HepG2 (cell line): ENCODE results near the gene DNAJC5. TPM values are rescaled to one million over a fixed set of nuclear protein-coding genes. Genes with fewer than 3 reads are reported as not detected.
A peak's percentile ranks its signal among the peaks of the same experiment; 100 is the strongest.

Experiments
- BCL3 ChIP-seq: sonication (generic); formaldehyde crosslinking; IDR thresholded peaks from 2 replicates; pipeline ENCODE4 v1.5.1; 2020; ENCODE audit warnings: mild to moderate bottlenecking, missing genetic modification reagents, moderate library complexity
- CCDC6 ChIP-seq: sonication (generic); formaldehyde crosslinking; IDR thresholded peaks from 2 replicates; pipeline ENCODE4 v1.8.1; 2022; ENCODE audit warnings: mild to moderate bottlenecking, missing genetic modification reagents, moderate library complexity
- HNRNPL ChIP-seq: fragments of 200-400 bp; formaldehyde crosslinking; IDR thresholded peaks from 2 replicates; pipeline ENCODE4 v1.6.1; 2017; ENCODE audit warnings: mild to moderate bottlenecking, low read depth, low read length
- HOXD1 ChIP-seq: sonication (generic); formaldehyde crosslinking; IDR thresholded peaks from 2 replicates; pipeline ENCODE4 v1.5.0; 2020; ENCODE audit warnings: missing genetic modification reagents
- IKZF5 ChIP-seq: IDR thresholded peaks from 2 replicates; pipeline ENCODE4 v1.6.1; 2018; ENCODE audit warnings: missing genetic modification reagents, mild to moderate bottlenecking, missing compliant biosample characterization
- MATR3 ChIP-seq: sonication (generic); formaldehyde crosslinking; IDR thresholded peaks from 2 replicates; pipeline ENCODE4 v1.4.0; 2020; ENCODE audit warnings: missing genetic modification reagents
- NFYC ChIP-seq: IDR thresholded peaks from 2 replicates; pipeline ENCODE4 v1.6.1; 2016; ENCODE audit warnings: missing genetic modification reagents, missing compliant biosample characterization
- POGK ChIP-seq: sonication (generic); formaldehyde crosslinking; conservative IDR thresholded peaks from 2 replicates; pipeline ENCODE4 v1.8.0; 2022; ENCODE audit warnings: mild to moderate bottlenecking, moderate library complexity, missing genetic modification reagents
- POLR2A ChIP-seq, 2 experiments: IDR thresholded peaks; 2 replicates each; pipeline ENCODE4 v1.6.1; 2011; ENCODE audit warnings: low read depth in 2 of 2, low read length in 2 of 2, mild to moderate bottlenecking in 1 of 2, moderate library complexity in 1 of 2; ENCODE audit not compliant: insufficient read depth in 1 of 2
- REST ChIP-seq, 2 experiments: IDR thresholded peaks; 2 replicates each; pipeline ENCODE4 v1.6.1; 2011 to 2012; ENCODE audit warnings: low read length in 2 of 2, borderline replicate concordance in 1 of 2, low read depth in 1 of 2, mild to moderate bottlenecking in 1 of 2, moderate library complexity in 1 of 2
- SIN3A ChIP-seq: IDR thresholded peaks from 2 replicates; pipeline ENCODE4 v1.6.1; 2011; ENCODE audit warnings: low read depth, mild to moderate bottlenecking, control low read depth, low read length, borderline replicate concordance
- SUZ12 ChIP-seq: fragments of 150-350 bp; IDR thresholded peaks from 2 replicates; pipeline ENCODE4 v1.6.1; 2014; ENCODE audit warnings: low read depth, low read length
- ZBTB20 ChIP-seq: sonication (generic); formaldehyde crosslinking; IDR thresholded peaks from 2 replicates; pipeline ENCODE4 v1.8.1; 2023; ENCODE audit warnings: missing genetic modification reagents, low read depth, mild to moderate bottlenecking, borderline replicate concordance
- ZBTB8A ChIP-seq: sonication (generic); formaldehyde crosslinking; IDR thresholded peaks from 2 replicates; pipeline ENCODE4 v1.4.0; 2020; ENCODE audit warnings: mild to moderate bottlenecking, low read depth, missing genetic modification reagents, borderline replicate concordance
- ZC3H13 ChIP-seq: sonication (generic); formaldehyde crosslinking; IDR thresholded peaks from 2 replicates; pipeline ENCODE4 v1.8.1; 2023; ENCODE audit warnings: mild to moderate bottlenecking, missing genetic modification reagents, moderate library complexity
- ZNF710 ChIP-seq: sonication (generic); formaldehyde crosslinking; IDR thresholded peaks from 2 replicates; pipeline ENCODE4 v1.5.0; 2020; ENCODE audit warnings: mild to moderate bottlenecking, missing genetic modification reagents, borderline replicate concordance
- ZSCAN30 ChIP-seq: sonication (generic); formaldehyde crosslinking; IDR thresholded peaks from 2 replicates; pipeline ENCODE4 v1.5.0; 2020; ENCODE audit warnings: mild to moderate bottlenecking, missing genetic modification reagents
- polyA plus RNA-seq, 8 experiments: library from polyadenylated mRNA; depleted of rRNA in 3 of 8; stranded (reverse) in 7 of 8; unstranded in 1 of 8; fragments of >200 nt; fragmentation: Illumina TruSeq in 4 of 8; extraction: Trizol in 4 of 8; gene quantifications; 2 replicates each; pipeline versions ENCODE4 v1.2.1 to v1.2.3, GENCODE V29; 2011 to 2016; ENCODE audit warnings: low read depth in 4 of 8, missing spikeins in 1 of 8, mixed read lengths in 1 of 8; ENCODE audit not compliant: insufficient read depth in 1 of 8
- total RNA-seq, 5 experiments: library from RNA; depleted of rRNA; stranded (reverse); fragments of >200 nt; fragmentation: Illumina TruSeq; extraction: Trizol; gene quantifications; 2 replicates each; pipeline ENCODE4 v1.2.3, GENCODE V29; 2016; ENCODE audit warnings: low read depth in 1 of 5
- TF ChIP-seq, protein P1 (sequence below): sonication (generic); formaldehyde crosslinking; IDR thresholded peaks from 2 replicates; pipeline ENCODE4 v1.4.0; 2020; ENCODE audit warnings: missing genetic modification reagents

The DNAJC5 gene
- total and polyA plus RNA-seq, 2 of the 13 experiments (the other 11 are each of a cell fraction or from before 2014, with no cell fraction given): 42.8 to 64.5 TPM

DNA sequence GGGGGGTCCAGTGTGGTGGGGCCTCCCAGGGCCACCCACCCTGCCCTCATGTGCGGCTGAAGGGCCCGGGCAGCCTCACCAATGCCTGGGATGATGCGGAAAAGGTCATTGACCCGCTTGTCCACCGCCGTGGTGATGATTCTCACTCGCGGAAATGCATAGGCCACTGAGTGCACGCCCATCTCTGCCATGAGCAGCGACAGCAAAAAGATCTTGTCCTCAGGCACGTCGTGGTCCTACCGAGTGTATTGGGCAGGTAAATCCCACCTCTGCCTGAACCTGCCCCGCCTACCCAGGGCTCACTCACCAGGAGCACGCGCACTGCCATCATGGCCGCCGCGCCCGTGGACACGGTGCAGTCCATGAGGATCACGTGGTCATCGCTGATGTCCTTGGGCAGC is 45.1 kb downstream of the DNAJC5 start (continued):
- TF ChIP-seq POGK (CRISPR knock-in tag) (no peak), IKZF5 (CRISPR knock-in tag) (no peak), CCDC6 (CRISPR knock-in tag) (no peak), MATR3 (CRISPR knock-in tag) (no peak), ZBTB8A (CRISPR knock-in tag) (no peak), SIN3A (no peak), REST (IDR thresholded peaks at IDR 0.05; ENCODE audit: borderline replicate concordance in 1 of 2, low read depth in 1 of 2, low read length in 2 of 2) (no peak), NFYC (no peak), ZBTB20 (no peak), POLR2A (IDR thresholded peaks at IDR 0.05; ENCODE audit: insufficient read depth in 1 of 2, low read depth in 2 of 2, low read length in 2 of 2) (peak in 1 of 2 experiments; percentile 54; a peak in 2 of 4 replicates), HNRNPL (0 out of 2 replicates have a peak, but pooled peaks have one; percentile 15), BCL3 (CRISPR knock-in tag) (no peak), SUZ12 (no peak), ZSCAN30 (CRISPR knock-in tag) (no peak), HOXD1 (CRISPR knock-in tag) (no peak), ZC3H13 (CRISPR knock-in tag) (0 out of 2 replicates have a peak, but pooled peaks have one; percentile 19), ZNF710 (CRISPR knock-in tag) (no peak)
- TF ChIP-seq, protein P1, sequence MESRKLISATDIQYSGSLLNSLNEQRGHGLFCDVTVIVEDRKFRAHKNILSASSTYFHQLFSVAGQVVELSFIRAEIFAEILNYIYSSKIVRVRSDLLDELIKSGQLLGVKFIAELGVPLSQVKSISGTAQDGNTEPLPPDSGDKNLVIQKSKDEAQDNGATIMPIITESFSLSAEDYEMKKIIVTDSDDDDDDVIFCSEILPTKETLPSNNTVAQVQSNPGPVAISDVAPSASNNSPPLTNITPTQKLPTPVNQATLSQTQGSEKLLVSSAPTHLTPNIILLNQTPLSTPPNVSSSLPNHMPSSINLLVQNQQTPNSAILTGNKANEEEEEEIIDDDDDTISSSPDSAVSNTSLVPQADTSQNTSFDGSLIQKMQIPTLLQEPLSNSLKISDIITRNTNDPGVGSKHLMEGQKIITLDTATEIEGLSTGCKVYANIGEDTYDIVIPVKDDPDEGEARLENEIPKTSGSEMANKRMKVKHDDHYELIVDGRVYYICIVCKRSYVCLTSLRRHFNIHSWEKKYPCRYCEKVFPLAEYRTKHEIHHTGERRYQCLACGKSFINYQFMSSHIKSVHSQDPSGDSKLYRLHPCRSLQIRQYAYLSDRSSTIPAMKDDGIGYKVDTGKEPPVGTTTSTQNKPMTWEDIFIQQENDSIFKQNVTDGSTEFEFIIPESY (CRISPR knock-in tag): peak; percentile 79
